ENCODE measurements around the gene SIGMAR1. TPM values are rescaled to one million over a fixed set of nuclear protein-coding genes. Genes with fewer than 3 reads are reported as not detected.

Gene SIGMAR1
- total RNA-seq, 2 experiments from 2014 or later, result 11.7 to 12.1 TPM

GRCh38 chr9:34611811-34612787, 25.5 kb downstream of the SIGMAR1 start, which contains the start of gene RPP25L:
Gene RPP25L, minus strand, starts transcription at chr9:34612097. Its CDS starts 801 bp downstream, at chr9:34611296.
- DNase-seq, result peak; percentile 64 to 94 (median 82)
- Mint-ChIP-seq H3K27me3 (no peaks in the 10 kb centered on the region), H3K9me3 (no peaks in the 10 kb centered on the region), H3K27ac (peak within 1 kb of the TSS; percentile 40), H3K4me1 (ENCODE audit: low read depth) (peaks cover 24% of the 10 kb centered on the region), H3K36me3 (ENCODE audit: low read depth) (peaks cover 46% of the 10 kb centered on the region), H3K4me3 (peak within 1 kb of the TSS; percentile 84)
- peak; percentile 91 for ATAC-seq (ENCODE audit: poor library complexity)
- ChIA-PET CTCF (interaction anchor here (1.4 to 4.2 kb wide), 5 partner anchors 17 to 90 kb away, joined by 3 to 41 read pairs (median 8); partner anchors contain the start of genes ARID3C and GALT), POLR2A (interaction anchor here (0.6 to 2.5 kb wide), 10 partner anchors 8 to 233 kb away, joined by 3 to 23 read pairs (median 5); partner anchors contain the start of genes ARID3C, DCTN3, GALT and SIGMAR1)
- Histone ChIP-seq H3K9me3 (ENCODE audit: control insufficient read depth in 1 of 2, insufficient read depth in 1 of 2, low read length in 2 of 2) (peaks cover 0 to 3% of the 10 kb centered on the region in 2 experiments), H3K4me3 (ENCODE audit: low read length) (peak within 1 kb of the TSS; percentile 95), H3K27ac (ENCODE audit: low read depth in 1 of 2, low read length in 2 of 2) (peak within 1 kb of the TSS; percentile 79 to 83), H3K27me3 (ENCODE audit: control insufficient read depth in 1 of 2, insufficient read depth in 2 of 2, low read length in 2 of 2) (no peaks in the 10 kb centered on the region), H3K36me3 (ENCODE audit: insufficient read depth, low read length) (peaks cover 27% of the 10 kb centered on the region), H3K4me1 (ENCODE audit: insufficient read depth, low read length) (peaks cover 28% of the 10 kb centered on the region)
- intact Hi-C loops (cut with DNase I, micrococcal nuclease), result loop anchor here (1.0 to 10.0 kb wide), 11 partner anchors 22 to 567 kb away; partner anchors contain the start of genes DNAI1 (in 2 of the 2), FAM219A (in 2 of the 2), ENHO (in 1 of the 2) and GALT (in 1 of the 2)
- TF ChIP-seq CTCF (IDR thresholded peaks at IDR 0.05), result no peak

GRCh38 chr9:34611251-34611810, 26.3 kb downstream of the SIGMAR1 start:
- peak in 1 of 14 experiments; percentile 27 for DNase-seq
- Histone ChIP-seq H3K36me3 (ENCODE audit: insufficient read depth, low read length) (peaks cover 19% of the 10 kb centered on the region), H3K4me3 (ENCODE audit: low read length) (peak overlapping the region; percentile 95), H3K27me3 (ENCODE audit: control insufficient read depth in 1 of 2, insufficient read depth in 2 of 2, low read length in 2 of 2) (no peaks in the 10 kb centered on the region), H3K27ac (ENCODE audit: low read depth in 1 of 2, low read length in 2 of 2) (peak overlapping the region; percentile 79 to 83), H3K9me3 (ENCODE audit: control insufficient read depth in 1 of 2, insufficient read depth in 1 of 2, low read length in 2 of 2) (peaks cover 0 to 3% of the 10 kb centered on the region in 2 experiments), H3K4me1 (ENCODE audit: insufficient read depth, low read length) (peaks cover 28% of the 10 kb centered on the region)
- no peak for TF ChIP-seq CTCF (IDR thresholded peaks at IDR 0.05)
- peak overlapping the region; percentile 84 for H3K4me3 Mint-ChIP-seq
- no peaks in the 10 kb centered on the region for H3K9me3 Mint-ChIP-seq
- CTCF ChIA-PET, result interaction anchor here (1.0 to 4.2 kb wide), 6 partner anchors 18 to 91 kb away, joined by 3 to 41 read pairs (median 6); partner anchors contain the start of genes ARID3C and GALT
- peak overlapping the region; percentile 40 for H3K27ac Mint-ChIP-seq
- H3K27me3 Mint-ChIP-seq, result no peaks in the 10 kb centered on the region
- intact Hi-C loops (cut with DNase I, micrococcal nuclease), result loop anchor here (5.0 to 10.0 kb wide), 5 partner anchors 36 to 567 kb away; partner anchors contain the start of genes DNAI1 (in 1 of the 2), ENHO (in 1 of the 2), FAM219A (in 1 of the 2) and GALT (in 1 of the 2)
- POLR2A ChIA-PET, result interaction anchor here (1.0 to 2.5 kb wide), 6 partner anchors 9 to 26 kb away, joined by 3 to 23 read pairs (median 6); partner anchors contain the start of genes ARID3C, DCTN3 and SIGMAR1
- ATAC-seq (ENCODE audit: poor library complexity), result peak; percentile 6
- peaks cover 39% of the 10 kb centered on the region for H3K36me3 Mint-ChIP-seq (ENCODE audit: low read depth)
- H3K4me1 Mint-ChIP-seq (ENCODE audit: low read depth), result peaks cover 24% of the 10 kb centered on the region

Data from CD4-positive, alpha-beta T cell (primary cell).